PC-3 (cell line): ENCODE data around the gene GNPDA1.
A peak's percentile ranks its signal among the peaks of the same experiment; 100 is the strongest.

Experiments
- CTCF ChIP-seq: fragments of 300-600 bp; sonication (generic); conservative IDR thresholded peaks from 2 replicates; pipeline ENCODE4 v1.5.1; 2017; ENCODE audit warnings: antibody characterized with exemption, low read depth, mild to moderate bottlenecking, low read length
- EZH2 ChIP-seq: fragments of 300-600 bp; sonication (generic); IDR thresholded peaks from one replicate; pipeline ENCODE4 v1.6.1; 2017; ENCODE audit warnings: antibody characterized with exemption, mild to moderate bottlenecking, low read length; ENCODE audit not compliant: unreplicated experiment
- EZH2phosphoT487 ChIP-seq: fragments of 300-600 bp; sonication (generic); IDR thresholded peaks from 2 replicates; pipeline ENCODE4 v1.6.1; 2018; ENCODE audit warnings: mild to moderate bottlenecking, antibody characterized with exemption, low read length, borderline replicate concordance

- TF ChIP-seq CTCF (peak; percentile 52), EZH2 (no peak), EZH2phosphoT487 (no peak)
Observed at GRCh38 chr5:142000704-142001484, 11.9 kb downstream of the GNPDA1 start.
